HCT116 (cell line): ENCODE results near the gene NFIX. TPM values are rescaled to one million over a fixed set of nuclear protein-coding genes. Genes with fewer than 3 reads are reported as not detected.

Experiments
- ATAC-seq: fragments of 200-7000 bp; cut with Tn5 transposase; 2 replicates; pipeline ENCODE4 v1.9.1; 2020; ENCODE audit warnings: mild to moderate bottlenecking, moderate library complexity
- BruUV-seq: library from RNA; stranded (reverse); fragments of 400-500 nt; replicated peaks from 2 replicates; lab custom pipeline; 2021; lab: Mats Ljungman, UMichigan
- CTCF ChIA-PET: fragments of 300-600 bp; sonication (Branson Sonifier 250); formaldehyde crosslinking; loops from one replicate; lab custom pipeline; 2021; ENCODE audit warnings: antibody characterized with exemption; lab: Charles Lee
- POLR2A ChIA-PET: fragments of 300-600, 350-600 bp; sonication (Branson Sonifier 250); formaldehyde crosslinking; loops from one replicate; lab custom pipeline; 2021; ENCODE audit warnings: antibody characterized with exemption; lab: Charles Lee
- RAD21 ChIA-PET, 2 experiments: fragments of 300-600 bp; sonication (Branson Sonifier 250); formaldehyde crosslinking; loops; one replicate each; lab custom pipeline; 2023; ENCODE audit warnings: low total read pairs in 2 of 2; ENCODE audit not compliant: uncharacterized antibody in 2 of 2, unreplicated experiment in 2 of 2, low non-redundant PET in 1 of 2; lab: Charles Lee
- DNase-seq: peaks from one replicate; pipeline ENCODE4 v3.0.0-alpha.2; 2010; ENCODE audit warnings: low read depth, low spot score
- H2AFZ ChIP-seq: fragments of 200-600 bp; shearing (Covaris generic), sonication (generic); 2 replicates; pipeline ENCODE4 v1.6.1; 2017; ENCODE audit warnings: low read depth, mixed run types, mixed read lengths, antibody characterized with exemption, low read length; ENCODE audit not compliant: poor library complexity, severe bottlenecking
- H3K27ac ChIP-seq: 2 replicates; pipeline ENCODE4 v1.5.1; 2012; ENCODE audit warnings: low read depth, low read length
- H3K27me3 ChIP-seq: fragments of 200-600 bp; sonication (generic); 2 replicates; pipeline ENCODE4 v1.6.1; 2016; ENCODE audit warnings: mixed run types, low read length, mixed read lengths; ENCODE audit not compliant: insufficient read depth
- H3K36me3 ChIP-seq, 2 experiments: fragments of 200-500 bp in 1 of 2; fragments of 200-600 bp in 1 of 2; sonication (Bioruptor generic) in 1 of 2; sonication (generic) in 1 of 2; 2 replicates each; pipeline versions ENCODE4 v1.5.1 to v1.6.1; 2014 to 2016; ENCODE audit warnings: low read length in 2 of 2, inconsistent platforms in 1 of 2, mixed read lengths in 1 of 2, mixed run types in 1 of 2; ENCODE audit not compliant: insufficient read depth in 2 of 2, control insufficient read depth in 1 of 2
- H3K4me1 ChIP-seq, 2 experiments: fragments of 200-600 bp in 1 of 2; sonication (generic) in 1 of 2; 2 replicates each; pipeline versions ENCODE4 v1.5.1 to v1.6.1; 2012 to 2017; ENCODE audit warnings: low read length in 2 of 2, inconsistent platforms in 1 of 2, mild to moderate bottlenecking in 1 of 2, mixed read lengths in 1 of 2, mixed run types in 1 of 2, moderate library complexity in 1 of 2; ENCODE audit not compliant: insufficient read depth in 2 of 2, control insufficient read depth in 1 of 2
- H3K4me2 ChIP-seq: fragments of 200-600 bp; sonication (generic); 2 replicates; pipeline ENCODE4 v1.6.1; 2017; ENCODE audit warnings: mixed run types, low read length, mixed read lengths
- H3K4me3 ChIP-seq, 2 experiments: fragments of 200-600 bp in 1 of 2; sonication (generic) in 1 of 2; replicated peaks in 1 of 2; 2 replicates each; pipeline ENCODE4 v1.5.1; 2011 to 2016; ENCODE audit warnings: low read length in 2 of 2, control low read depth in 1 of 2, low read depth in 1 of 2, mild to moderate bottlenecking in 1 of 2, mixed read lengths in 1 of 2, mixed run types in 1 of 2
- H3K79me2 ChIP-seq: fragments of 200-600 bp; sonication (generic); 2 replicates; pipeline ENCODE4 v1.6.1; 2017; ENCODE audit warnings: mild to moderate bottlenecking, mixed run types, low read length, moderate library complexity, mixed read lengths; ENCODE audit not compliant: insufficient read depth
- H3K9ac ChIP-seq: fragments of 200-600 bp; sonication (generic); 2 replicates; pipeline ENCODE4 v1.6.1; 2016; ENCODE audit warnings: low read length, mixed read lengths
- H3K9me2 ChIP-seq: fragments of 200-600 bp; sonication (generic), shearing (Covaris generic); 2 replicates; pipeline ENCODE4 v1.6.1; 2017; ENCODE audit warnings: mixed run types, mild to moderate bottlenecking, moderate library complexity; ENCODE audit not compliant: insufficient read depth
- H3K9me3 ChIP-seq, 2 experiments: fragments of 200-500 bp in 1 of 2; fragments of 200-600 bp in 1 of 2; sonication (Bioruptor generic) in 1 of 2; sonication (generic) in 1 of 2; 2 replicates each; pipeline ENCODE4 v1.6.1; 2014 to 2017; ENCODE audit warnings: low read length in 2 of 2, mixed read lengths in 2 of 2, inconsistent platforms in 1 of 2, low read depth in 1 of 2, mild to moderate bottlenecking in 1 of 2, mixed run types in 1 of 2, moderate library complexity in 1 of 2; ENCODE audit not compliant: control insufficient read depth in 1 of 2, insufficient read depth in 1 of 2
- H4K20me1 ChIP-seq: fragments of 200-600 bp; sonication (generic), shearing (Covaris generic); 2 replicates; pipeline ENCODE4 v1.6.1; 2017; ENCODE audit warnings: mixed run types, mild to moderate bottlenecking, moderate library complexity; ENCODE audit not compliant: insufficient read depth
- CBX3 ChIP-seq: IDR thresholded peaks from 2 replicates; pipeline ENCODE4 v1.6.1; 2012; ENCODE audit warnings: low read depth
- CEBPB ChIP-seq: IDR thresholded peaks from 2 replicates; pipeline ENCODE4 v1.6.1; 2012; ENCODE audit warnings: low read depth
- ELF1 ChIP-seq: IDR thresholded peaks from 2 replicates; pipeline ENCODE4 v1.6.1; 2012; ENCODE audit warnings: low read depth, borderline replicate concordance
- EZH2phosphoT487 ChIP-seq: fragments of 200-600 bp; IDR thresholded peaks from 2 replicates; pipeline ENCODE4 v1.6.1; 2018; ENCODE audit warnings: antibody characterized with exemption, borderline replicate concordance
- POLR2A ChIP-seq: IDR thresholded peaks from 2 replicates; pipeline ENCODE4 v1.7.0; 2011; ENCODE audit warnings: borderline replicate concordance; ENCODE audit not compliant: insufficient read depth, insufficient read length; ENCODE audit errors: extremely low read depth
- REST ChIP-seq: IDR thresholded peaks from 2 replicates; pipeline ENCODE4 v1.6.1; 2012; ENCODE audit warnings: low read depth
- intact Hi-C: fragments of 100-400 bp; cut with micrococcal nuclease; formaldehyde crosslinking; loops from 2 replicates; pipeline ENCODE4 v1.10.0; 2022
- total RNA-seq: library from RNA; stranded (reverse); gene quantifications from one replicate; pipeline ENCODE4 v1.2.1, GENCODE V29; 2021; ENCODE audit not compliant: unreplicated experiment

NFIX gene
- total RNA-seq, 1 experiment from 2014 or later, result 34.8 TPM

GRCh38 chr19:13120031-13120430 is 124.8 kb downstream of the NFIX start:
- ChIA-PET POLR2A (no interaction called here), RAD21 (no interaction called here), CTCF (interaction anchor here (2.0 kb wide), 1 partner anchor 155 kb away, joined by 5 read pairs; no protein-coding TSS in a partner anchor)

More at GRCh38 chr19:13120031-13120430, 124.8 kb downstream of the NFIX start:
- ATAC-seq, result no peak
- Histone ChIP-seq H3K9ac (no peak overlapping the region), H3K79me2 (peaks cover 89% of the 10 kb centered on the region), H3K4me1 (peaks cover 19 to 40% of the 10 kb centered on the region in 2 experiments; a peak in 3 of 4 replicates), H4K20me1 (peaks cover 24% of the 10 kb centered on the region; the same call in 1 of the 2 replicates), H3K27ac (peak overlapping the region; percentile 15; the same call in 1 of the 2 replicates), H2AFZ (no peak overlapping the region)
- no TSS peak for BruUV-seq
- TF ChIP-seq CEBPB (no peak), REST (no peak), CBX3 (no peak), POLR2A (no peak), EZH2phosphoT487 (no peak), ELF1 (no peak)
- TF ChIP-seq, all 23 proteins: peak for 0
- Histone ChIP-seq H3K36me3 (peaks cover 9 to 27% of the 10 kb centered on the region in 2 experiments; a peak in 3 of 4 replicates), H3K9me3 (no peaks in the 10 kb centered on the region), H3K4me3 (no peak overlapping the region), H3K9me2 (no peaks in the 10 kb centered on the region), H3K4me2 (peak overlapping the region; percentile 89; the same call in 1 of the 2 replicates), H3K27me3 (no peaks in the 10 kb centered on the region)
- DNase-seq, result no peak
- intact Hi-C loops, result no loop called here
